IPS DF 6.9 (cell line): ENCODE data around the gene UROD.
"Not testable (repeated sequence)": the region's sequence is repeated elsewhere in the genome, so short reads cannot be mapped to it uniquely, and the experiment has no call there.

Experiments used
- DNase-seq: peaks from one replicate; pipeline ENCODE4 v3.0.0-alpha.2; 2013; ENCODE audit warnings: low read depth, low spot score
- H3K27ac ChIP-seq: one replicate; pipeline ENCODE4 v1.5.1; 2013; ENCODE audit warnings: low read length, control low read depth
- H3K27me3 ChIP-seq: 2 replicates; pipeline ENCODE4 v1.6.1; 2013; ENCODE audit warnings: mild to moderate bottlenecking, low read length; ENCODE audit not compliant: control insufficient read depth, insufficient read depth
- H3K36me3 ChIP-seq: 2 replicates; pipeline ENCODE4 v1.6.1; 2013; ENCODE audit warnings: low read length; ENCODE audit not compliant: control insufficient read depth, insufficient read depth
- H3K4me1 ChIP-seq: 2 replicates; pipeline ENCODE4 v1.6.1; 2013; ENCODE audit warnings: low read length; ENCODE audit not compliant: control insufficient read depth, insufficient read depth
- H3K4me3 ChIP-seq: 2 replicates; pipeline ENCODE4 v1.5.1; 2013; ENCODE audit warnings: mild to moderate bottlenecking, low read length
- H3K9me3 ChIP-seq: 2 replicates; pipeline ENCODE4 v1.6.1; 2013; ENCODE audit warnings: low read length, inconsistent platforms; ENCODE audit not compliant: control insufficient read depth, insufficient read depth
- WGBS: extraction: QIAGEN DNeasy Blood & Tissue Kit; methylation state at CpG from one replicate; pipeline ENCODE4 v1.1.7; 2013; ENCODE audit warnings: mixed read lengths, missing lambda C conversion rate; ENCODE audit not compliant: insufficient read length, insufficient coverage; 5-methylcytosine and 5-hydroxymethylcytosine counted together

The UROD gene

DNA sequence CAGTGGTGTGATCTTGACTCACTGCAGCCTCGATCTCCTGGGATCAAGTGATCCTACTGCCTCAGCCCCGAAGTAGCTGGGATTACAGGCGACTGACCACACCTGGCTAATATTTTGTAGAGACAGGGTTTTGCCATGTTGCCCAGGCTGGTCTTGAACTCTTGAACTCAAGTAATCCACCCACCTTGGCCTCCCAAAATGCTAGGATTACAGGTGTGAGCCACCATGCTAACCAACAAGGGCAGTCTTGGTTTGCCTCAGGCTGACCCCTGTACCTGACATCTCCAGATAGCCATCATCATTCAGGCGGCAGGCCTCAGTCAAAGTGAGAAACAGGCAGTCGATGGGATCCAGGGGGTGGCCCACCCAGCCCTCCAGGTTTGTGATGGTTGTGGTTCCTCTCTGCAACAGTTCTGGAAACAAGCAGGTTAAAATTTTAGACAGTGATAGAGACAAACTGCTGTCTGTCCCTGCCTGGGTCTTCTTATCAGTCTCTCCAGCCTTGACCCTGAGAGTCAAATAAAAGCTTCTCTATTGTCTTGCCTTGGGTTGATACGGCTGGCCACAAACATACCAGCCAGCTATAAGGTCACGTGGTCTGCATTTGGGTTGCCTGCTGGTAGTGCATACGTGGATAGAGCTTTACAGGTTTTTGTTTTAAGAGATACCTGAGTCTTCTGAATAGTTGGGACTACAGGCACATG, 26.8 kb downstream of the UROD start:
- Histone ChIP-seq H3K4me3 (no peak overlapping the region), H3K27ac (no peak overlapping the region), H3K4me1 (peaks cover 2% of the 10 kb centered on the region; the same call in 1 of the 2 replicates), H3K9me3 (no peaks in the 10 kb centered on the region), H3K36me3 (no peaks in the 10 kb centered on the region), H3K27me3 (no peaks in the 10 kb centered on the region)
- WGBS = no CpG with 5 or more reads among the region's 8 CpGs
- DNase-seq = no peak

DNA sequence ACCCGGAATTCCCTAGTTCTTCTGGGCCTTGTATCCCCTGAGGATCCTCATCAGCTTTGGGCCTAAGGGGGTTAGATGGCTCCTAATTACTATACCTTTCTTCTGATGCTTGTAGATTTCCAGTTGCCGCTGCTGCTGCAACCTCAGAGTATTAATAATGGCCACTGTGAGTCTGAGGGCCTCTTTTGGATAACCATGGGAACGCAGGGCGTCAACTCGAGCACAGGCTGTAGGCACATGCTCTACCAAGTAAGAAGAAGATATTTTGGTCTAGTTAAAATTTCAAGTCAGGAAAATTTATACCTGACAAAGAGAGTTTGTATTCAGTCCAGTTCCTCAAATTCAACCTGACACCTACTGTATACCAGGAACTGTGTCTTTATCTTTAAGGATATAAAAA, 28.2 kb downstream of the UROD start:
- Histone ChIP-seq H3K36me3 (no peaks in the 10 kb centered on the region), H3K9me3 (no peaks in the 10 kb centered on the region), H3K4me3 (no peak overlapping the region), H3K27ac (no peak overlapping the region), H3K4me1 (peaks cover 2% of the 10 kb centered on the region; the same call in 1 of the 2 replicates), H3K27me3 (no peaks in the 10 kb centered on the region)
- no peak for DNase-seq
- no CpG with 5 or more reads among the region's 5 CpGs for WGBS

DNA sequence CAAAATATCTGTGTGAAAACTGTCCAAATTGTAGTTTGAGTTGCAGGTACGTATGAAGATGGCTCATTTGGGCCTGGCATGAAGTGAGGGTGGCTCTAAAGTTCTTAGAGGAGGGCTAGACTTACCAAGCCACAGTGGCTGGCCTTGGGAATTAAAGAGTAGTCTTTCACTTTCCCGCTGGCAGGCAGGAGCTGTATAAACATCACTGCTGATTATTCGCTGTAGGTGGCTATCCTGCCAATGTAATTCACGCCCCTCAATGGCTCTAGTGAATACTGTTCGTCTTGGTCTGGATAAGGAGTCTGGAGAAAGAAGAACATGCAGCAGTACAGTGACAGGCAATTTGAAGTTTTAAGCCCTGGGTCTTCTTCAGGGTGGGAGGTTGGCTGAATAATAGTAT, 31.0 kb downstream of the UROD start:
- no CpG with 5 or more reads among the region's 5 CpGs for WGBS

DNA sequence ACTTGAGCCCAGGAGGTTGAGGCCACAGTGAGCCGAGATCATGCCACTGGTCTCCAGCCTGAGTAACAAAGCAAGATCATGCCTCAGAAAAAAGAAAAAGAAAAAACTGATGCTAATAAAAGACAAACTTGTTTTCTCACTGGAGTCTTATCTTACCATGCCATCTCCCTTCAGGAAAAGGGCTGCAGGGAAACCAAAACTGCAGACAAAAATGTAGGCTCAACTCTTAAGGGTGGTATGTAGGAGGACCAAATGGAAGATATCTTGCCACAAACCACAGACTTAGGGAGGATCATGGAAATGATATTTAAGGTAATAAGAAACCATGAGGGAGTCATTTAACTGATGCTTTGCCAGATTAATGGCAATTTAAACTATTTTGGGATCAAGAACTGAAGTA, 32.9 kb downstream of the UROD start:
- Histone ChIP-seq H3K36me3 (no peaks in the 10 kb centered on the region), H3K27me3 (no peaks in the 10 kb centered on the region), H3K4me3 (no peak overlapping the region), H3K27ac (no peak overlapping the region), H3K9me3 (no peaks in the 10 kb centered on the region), H3K4me1 (peaks cover 2% of the 10 kb centered on the region; the same call in 1 of the 2 replicates)
- no peak for DNase-seq
- WGBS = no CpG with 5 or more reads among the region's 1 CpG

More for the DNA sequence above, 31.0 kb downstream of the UROD start:
- no peak overlapping the region for H3K27ac ChIP-seq
- no peak for DNase-seq
- H3K4me3 ChIP-seq = no peak overlapping the region
- no peaks in the 10 kb centered on the region for H3K9me3 ChIP-seq
- peaks cover 2% of the 10 kb centered on the region; the same call in 1 of the 2 replicates for H3K4me1 ChIP-seq
- H3K36me3 ChIP-seq = no peaks in the 10 kb centered on the region
- H3K27me3 ChIP-seq = no peaks in the 10 kb centered on the region

DNA sequence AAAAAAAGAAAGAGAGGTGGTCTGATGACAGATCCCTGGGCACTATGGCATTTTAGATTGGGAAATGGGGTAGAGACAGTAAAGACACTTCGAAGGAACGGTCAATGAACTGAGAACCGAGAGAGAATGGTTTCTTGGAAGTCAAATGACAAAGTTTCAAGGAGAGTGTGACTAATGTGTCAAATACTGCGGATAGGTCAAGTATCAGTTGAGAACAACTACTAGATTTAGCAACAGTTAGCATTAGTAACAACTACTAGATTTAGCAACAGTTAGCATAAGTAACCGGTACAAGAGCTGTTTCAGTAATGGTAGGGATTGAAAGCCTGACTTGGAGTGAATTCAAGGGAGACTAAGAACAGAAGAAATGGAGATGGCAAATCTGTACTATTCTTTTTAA, 35.0 kb downstream of the UROD start:
- peaks cover 2% of the 10 kb centered on the region; the same call in 1 of the 2 replicates for H3K4me1 ChIP-seq
- DNase-seq = no peak
- H3K36me3 ChIP-seq = no peaks in the 10 kb centered on the region
- no peaks in the 10 kb centered on the region for H3K27me3 ChIP-seq
- no peak overlapping the region for H3K4me3 ChIP-seq
- no peaks in the 10 kb centered on the region for H3K9me3 ChIP-seq
- no peak overlapping the region for H3K27ac ChIP-seq
- WGBS = no CpG with 5 or more reads among the region's 5 CpGs

DNA sequence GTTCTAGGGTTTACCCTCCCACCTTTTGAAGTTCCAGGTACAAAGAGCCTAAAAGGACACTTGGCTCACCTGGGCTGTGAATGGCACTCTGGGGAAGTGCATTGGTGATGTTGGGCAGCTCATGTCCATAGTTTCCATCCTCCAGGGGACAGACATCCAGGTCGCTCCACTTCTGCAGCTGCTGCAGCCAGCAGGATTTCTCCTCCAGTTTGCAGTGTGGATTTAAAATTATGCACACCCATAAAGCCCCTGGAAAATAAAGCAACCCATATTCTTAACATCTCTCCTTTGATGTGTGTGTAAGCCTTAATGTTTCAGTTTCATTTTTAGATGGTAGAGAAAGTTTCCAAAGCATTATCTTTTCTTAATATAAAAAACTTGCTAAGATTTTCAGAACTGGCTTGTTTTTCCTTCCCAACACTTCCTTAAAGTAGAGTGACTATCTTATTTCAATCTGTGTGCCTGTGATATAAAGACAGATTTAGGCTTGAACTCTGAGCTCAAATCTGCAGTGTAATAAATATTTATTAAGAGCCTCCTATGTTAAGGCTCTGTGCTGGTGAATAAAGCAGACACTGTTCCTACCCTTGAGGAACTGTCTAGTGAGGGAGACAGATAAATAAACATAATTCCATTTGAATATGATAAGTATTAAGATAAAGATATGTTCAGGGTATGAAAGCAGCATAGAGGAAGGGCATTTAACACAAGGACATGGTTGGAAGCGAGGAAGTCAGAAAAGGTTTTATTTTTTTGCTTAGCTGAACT, 39.1 kb downstream of the UROD start:
- no peaks in the 10 kb centered on the region for H3K4me1 ChIP-seq
- H3K36me3 ChIP-seq = no peaks in the 10 kb centered on the region
- no peak overlapping the region for H3K27ac ChIP-seq
- no peak for DNase-seq
- no peaks in the 10 kb centered on the region for H3K27me3 ChIP-seq
- no peaks in the 10 kb centered on the region for H3K9me3 ChIP-seq
- WGBS = no CpG with 5 or more reads among the region's 2 CpGs
- no peak overlapping the region for H3K4me3 ChIP-seq

GRCh38 chr1:45057542-45057941, 45.5 kb downstream of the UROD start:
- Histone ChIP-seq H3K27me3 (no peaks in the 10 kb centered on the region), H3K4me3 (no peak overlapping the region), H3K36me3 (no peaks in the 10 kb centered on the region), H3K4me1 (no peaks in the 10 kb centered on the region), H3K27ac (no peak overlapping the region), H3K9me3 (no peaks in the 10 kb centered on the region)
- no peak for DNase-seq
- no CpG with 5 or more reads among the region's 1 CpG for WGBS

DNA sequence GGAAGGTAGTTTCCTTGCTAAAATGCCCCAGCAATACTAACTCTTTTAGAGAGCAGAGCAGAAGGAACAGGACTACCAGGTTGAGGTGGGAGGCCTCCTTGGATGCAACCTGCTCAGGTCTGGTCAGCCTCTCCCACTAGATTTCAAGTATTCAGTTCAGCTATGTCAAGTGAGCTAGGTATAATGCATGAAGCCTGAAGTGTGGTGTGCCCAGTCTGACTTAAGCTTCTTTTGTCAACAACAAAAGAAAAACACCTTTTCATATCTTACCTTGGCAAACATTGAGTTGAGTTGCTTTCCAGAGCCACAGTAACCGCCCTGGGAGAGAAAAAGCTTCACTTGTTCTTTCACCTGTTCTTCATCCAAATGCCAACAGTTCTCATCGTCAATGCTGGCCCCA, 47.8 kb downstream of the UROD start:
- H3K4me1 ChIP-seq = no peaks in the 10 kb centered on the region
- H3K36me3 ChIP-seq = no peaks in the 10 kb centered on the region
- H3K4me3 ChIP-seq = no peak overlapping the region
- H3K27me3 ChIP-seq = no peaks in the 10 kb centered on the region
- no peak overlapping the region for H3K27ac ChIP-seq
- no peaks in the 10 kb centered on the region for H3K9me3 ChIP-seq
- no peak for DNase-seq
- no CpG with 5 or more reads among the region's 2 CpGs for WGBS

DNA sequence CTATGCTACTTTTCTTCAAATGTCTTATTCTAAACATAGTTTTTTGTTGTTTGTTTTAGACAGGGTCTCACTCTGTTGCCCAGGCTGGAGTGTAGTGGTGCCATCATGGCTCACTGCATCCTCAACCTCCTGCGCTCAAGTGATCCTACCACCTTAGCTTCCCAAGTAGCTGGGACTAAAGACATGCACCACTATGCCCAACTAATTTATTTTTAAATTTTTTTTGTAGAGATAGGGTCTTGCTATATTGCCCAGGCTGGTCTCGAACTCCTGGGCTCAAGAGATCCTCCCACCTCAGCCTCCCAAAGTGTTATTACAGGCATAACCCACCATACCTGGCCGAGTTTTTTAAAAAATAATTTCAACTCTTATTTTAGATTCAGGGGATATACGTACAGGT, 50.4 kb downstream of the UROD start:
- not testable (repeated sequence) for H3K4me3 ChIP-seq, H3K27me3 ChIP-seq, H3K9me3 ChIP-seq, H3K27ac ChIP-seq, H3K36me3 ChIP-seq, H3K4me1 ChIP-seq, DNase-seq
- no CpG with 5 or more reads among the region's 4 CpGs for WGBS

DNA sequence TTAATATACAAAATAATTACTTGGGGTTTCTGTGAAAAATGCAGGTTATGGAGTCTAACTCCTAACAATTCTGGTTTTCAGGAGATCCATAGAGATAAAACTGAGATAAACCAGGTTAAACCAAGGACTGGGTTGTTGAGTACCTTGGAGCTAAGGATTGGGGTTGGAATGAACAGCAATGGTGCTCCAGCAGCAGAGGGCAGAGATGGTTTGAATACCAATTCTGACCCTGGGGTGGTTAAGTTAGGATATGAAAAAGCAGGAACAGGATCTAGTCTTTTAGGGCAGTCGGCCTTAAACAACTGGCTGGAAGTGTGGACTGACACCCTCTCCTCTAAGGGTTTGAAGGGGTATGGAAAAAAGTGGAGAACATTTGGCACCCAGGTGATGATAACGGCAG, 53.0 kb downstream of the UROD start:
- DNase-seq = no peak
- no CpG with 5 or more reads among the region's 2 CpGs for WGBS
- H3K36me3 ChIP-seq = no peaks in the 10 kb centered on the region

More for the DNA sequence above, 53.0 kb downstream of the UROD start:
- Histone ChIP-seq H3K4me1 (no peaks in the 10 kb centered on the region), H3K27me3 (no peaks in the 10 kb centered on the region), H3K9me3 (no peaks in the 10 kb centered on the region), H3K4me3 (no peak overlapping the region), H3K27ac (no peak overlapping the region)
